ENCODE data around the gene STIL. TPM values are rescaled to one million over a fixed set of nuclear protein-coding genes. Genes with fewer than 3 reads are reported as not detected.

Gene STIL
- total RNA-seq, 4 donors from 2014 or later, result 0.33 to 1.1 (median 0.63) TPM

DNA sequence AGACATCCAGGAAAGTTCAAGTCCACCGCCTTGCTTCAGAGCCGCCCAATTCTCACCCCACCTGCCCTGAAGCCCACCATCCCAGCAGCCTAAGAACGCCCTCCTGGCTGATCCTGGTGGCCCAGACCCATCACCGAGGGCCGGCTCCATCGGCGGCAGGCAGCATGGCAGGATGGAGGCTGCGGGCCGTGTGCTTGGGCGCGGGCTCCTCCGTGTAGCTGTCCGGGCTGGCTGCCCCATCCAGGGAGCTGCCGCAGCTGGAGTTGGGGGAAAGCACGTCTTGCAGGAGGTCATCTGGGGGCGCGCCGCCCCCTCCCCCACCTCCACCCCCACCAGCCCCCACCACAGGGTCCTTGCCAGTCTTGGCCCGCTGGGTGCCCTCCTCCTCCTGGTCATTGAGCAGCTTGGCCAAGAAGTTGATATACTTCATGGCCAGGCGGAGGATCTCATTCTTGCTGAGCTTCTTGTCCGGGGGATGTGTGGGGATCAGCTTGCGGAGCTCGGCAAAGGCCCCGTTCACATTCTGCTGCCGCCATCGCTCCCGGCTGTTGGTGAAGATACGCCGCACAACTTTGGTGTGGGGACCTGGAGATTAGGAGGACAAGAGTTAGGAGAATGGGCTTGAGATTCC lies 94.2 kb downstream of the STIL start:
- no peak overlapping the region for H3K4me3 ChIP-seq
- in situ Hi-C loops (cut with MboI; ENCODE audit: low sequenced_read_pairs in 4 of 4), result no loop called here
- H3K36me3 ChIP-seq, result no peaks in the 10 kb centered on the region
- intact Hi-C loops (cut with DNase I; ENCODE audit: low total_unique reads), result no loop called here
- peaks cover 20 to 22% (median 22%) of the 10 kb centered on the region in 3 donors for H3K27me3 ChIP-seq
- TF ChIP-seq POLR2A (IDR thresholded peaks at IDR 0.05), result no peak
- TF ChIP-seq, protein P1, sequence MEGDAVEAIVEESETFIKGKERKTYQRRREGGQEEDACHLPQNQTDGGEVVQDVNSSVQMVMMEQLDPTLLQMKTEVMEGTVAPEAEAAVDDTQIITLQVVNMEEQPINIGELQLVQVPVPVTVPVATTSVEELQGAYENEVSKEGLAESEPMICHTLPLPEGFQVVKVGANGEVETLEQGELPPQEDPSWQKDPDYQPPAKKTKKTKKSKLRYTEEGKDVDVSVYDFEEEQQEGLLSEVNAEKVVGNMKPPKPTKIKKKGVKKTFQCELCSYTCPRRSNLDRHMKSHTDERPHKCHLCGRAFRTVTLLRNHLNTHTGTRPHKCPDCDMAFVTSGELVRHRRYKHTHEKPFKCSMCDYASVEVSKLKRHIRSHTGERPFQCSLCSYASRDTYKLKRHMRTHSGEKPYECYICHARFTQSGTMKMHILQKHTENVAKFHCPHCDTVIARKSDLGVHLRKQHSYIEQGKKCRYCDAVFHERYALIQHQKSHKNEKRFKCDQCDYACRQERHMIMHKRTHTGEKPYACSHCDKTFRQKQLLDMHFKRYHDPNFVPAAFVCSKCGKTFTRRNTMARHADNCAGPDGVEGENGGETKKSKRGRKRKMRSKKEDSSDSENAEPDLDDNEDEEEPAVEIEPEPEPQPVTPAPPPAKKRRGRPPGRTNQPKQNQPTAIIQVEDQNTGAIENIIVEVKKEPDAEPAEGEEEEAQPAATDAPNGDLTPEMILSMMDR (IDR thresholded peaks at IDR 0.05 in 4 of 5, conservative IDR thresholded peaks at IDR 0.05 in 1 of 5), result no peak
- ATAC-seq, result no peak
- no peak for DNase-seq
- no peak overlapping the region for H3K27ac ChIP-seq
- peaks cover 0 to 2% of the 10 kb centered on the region in 2 donors for H3K4me1 ChIP-seq
- H3K9me3 ChIP-seq, result no peaks in the 10 kb centered on the region

DNA sequence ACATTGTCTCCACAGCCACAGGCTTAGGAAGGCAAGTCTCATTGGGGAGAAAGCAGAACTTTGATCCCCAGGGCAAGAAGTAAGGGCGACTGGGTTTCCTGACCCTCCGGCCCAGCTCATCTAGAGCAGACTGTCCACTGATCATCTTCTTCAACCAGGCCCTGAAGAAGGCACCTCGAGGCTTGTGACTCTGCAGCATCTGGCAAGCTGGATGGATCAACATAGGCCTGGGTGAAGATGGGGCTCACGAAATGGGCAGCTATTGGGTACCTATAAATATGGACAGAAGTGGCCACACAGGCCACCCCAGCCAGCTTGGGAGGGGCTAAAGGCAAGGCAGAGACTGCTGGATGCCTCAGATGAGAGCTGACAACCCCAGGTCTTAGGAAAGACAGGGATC lies 94.9 kb downstream of the STIL start:
- H3K4me1 ChIP-seq, result no peaks in the 10 kb centered on the region
- no peak for ATAC-seq
- H3K36me3 ChIP-seq, result no peaks in the 10 kb centered on the region
- TF ChIP-seq POLR2A (IDR thresholded peaks at IDR 0.05), result no peak
- TF ChIP-seq, protein P1 (IDR thresholded peaks at IDR 0.05 in 4 of 5, conservative IDR thresholded peaks at IDR 0.05 in 1 of 5), result no peak
- intact Hi-C loops (cut with DNase I; ENCODE audit: low total_unique reads), result no loop called here
- peaks cover 13 to 15% (median 15%) of the 10 kb centered on the region in 3 donors for H3K27me3 ChIP-seq
- H3K4me3 ChIP-seq, result no peak overlapping the region
- in situ Hi-C loops (cut with MboI; ENCODE audit: low sequenced_read_pairs in 4 of 4), result no loop called here
- no peak overlapping the region for H3K27ac ChIP-seq
- DNase-seq, result no peak
- no peaks in the 10 kb centered on the region for H3K9me3 ChIP-seq

- H3K27me3 ChIP-seq, result no peaks in the 10 kb centered on the region
- H3K36me3 ChIP-seq, result no peaks in the 10 kb centered on the region
- no peaks in the 10 kb centered on the region for H3K9me3 ChIP-seq
- intact Hi-C loops (cut with DNase I; ENCODE audit: low total_unique reads), result no loop called here
- no peak overlapping the region for H3K27ac ChIP-seq
- H3K4me1 ChIP-seq, result no peaks in the 10 kb centered on the region
- no peak overlapping the region for H3K4me3 ChIP-seq
- DNase-seq, result no peak
- ATAC-seq, result no peak
- in situ Hi-C loops (cut with MboI; ENCODE audit: low sequenced_read_pairs in 4 of 4), result no loop called here
- TF ChIP-seq, protein P1 (IDR thresholded peaks at IDR 0.05 in 4 of 5, conservative IDR thresholded peaks at IDR 0.05 in 1 of 5), result no peak
- no peak for TF ChIP-seq POLR2A (IDR thresholded peaks at IDR 0.05)
Observed at GRCh38 chr1:47216278-47217059, 97.5 kb downstream of the STIL start.

GRCh38 chr1:47215713-47216112 lies 98.2 kb downstream of the STIL start:
- ATAC-seq, result no peak
- no peaks in the 10 kb centered on the region for H3K9me3 ChIP-seq
- no peaks in the 10 kb centered on the region for H3K27me3 ChIP-seq
- no peak for DNase-seq
- no peak overlapping the region for H3K4me3 ChIP-seq
- no peak for TF ChIP-seq POLR2A (IDR thresholded peaks at IDR 0.05)
- TF ChIP-seq, protein P1 (IDR thresholded peaks at IDR 0.05 in 4 of 5, conservative IDR thresholded peaks at IDR 0.05 in 1 of 5), result no peak
- H3K27ac ChIP-seq, result no peak overlapping the region
- no peaks in the 10 kb centered on the region for H3K4me1 ChIP-seq
- in situ Hi-C loops (cut with MboI; ENCODE audit: low sequenced_read_pairs in 4 of 4) (no loop called here), intact Hi-C loops (cut with DNase I; ENCODE audit: low total_unique reads) (no loop called here)
- no peaks in the 10 kb centered on the region for H3K36me3 ChIP-seq
